Mammary microvascular endothelial cell (primary cell): ENCODE measurements around the gene ATG16L2. TPM values are rescaled to one million over a fixed set of nuclear protein-coding genes. Genes with fewer than 3 reads are reported as not detected.

Experiments
- total RNA-seq: library from RNA; depleted of rRNA; stranded (reverse); fragments of >200 nt; gene quantifications from 2 replicates; pipeline ENCODE4 v1.2.3, GENCODE V29; 2015

The ATG16L2 gene, protein sequence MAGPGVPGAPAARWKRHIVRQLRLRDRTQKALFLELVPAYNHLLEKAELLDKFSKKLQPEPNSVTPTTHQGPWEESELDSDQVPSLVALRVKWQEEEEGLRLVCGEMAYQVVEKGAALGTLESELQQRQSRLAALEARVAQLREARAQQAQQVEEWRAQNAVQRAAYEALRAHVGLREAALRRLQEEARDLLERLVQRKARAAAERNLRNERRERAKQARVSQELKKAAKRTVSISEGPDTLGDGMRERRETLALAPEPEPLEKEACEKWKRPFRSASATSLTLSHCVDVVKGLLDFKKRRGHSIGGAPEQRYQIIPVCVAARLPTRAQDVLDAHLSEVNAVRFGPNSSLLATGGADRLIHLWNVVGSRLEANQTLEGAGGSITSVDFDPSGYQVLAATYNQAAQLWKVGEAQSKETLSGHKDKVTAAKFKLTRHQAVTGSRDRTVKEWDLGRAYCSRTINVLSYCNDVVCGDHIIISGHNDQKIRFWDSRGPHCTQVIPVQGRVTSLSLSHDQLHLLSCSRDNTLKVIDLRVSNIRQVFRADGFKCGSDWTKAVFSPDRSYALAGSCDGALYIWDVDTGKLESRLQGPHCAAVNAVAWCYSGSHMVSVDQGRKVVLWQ
- total RNA-seq, result 7.3 and 8.9 TPM in 2 replicates

DNA sequence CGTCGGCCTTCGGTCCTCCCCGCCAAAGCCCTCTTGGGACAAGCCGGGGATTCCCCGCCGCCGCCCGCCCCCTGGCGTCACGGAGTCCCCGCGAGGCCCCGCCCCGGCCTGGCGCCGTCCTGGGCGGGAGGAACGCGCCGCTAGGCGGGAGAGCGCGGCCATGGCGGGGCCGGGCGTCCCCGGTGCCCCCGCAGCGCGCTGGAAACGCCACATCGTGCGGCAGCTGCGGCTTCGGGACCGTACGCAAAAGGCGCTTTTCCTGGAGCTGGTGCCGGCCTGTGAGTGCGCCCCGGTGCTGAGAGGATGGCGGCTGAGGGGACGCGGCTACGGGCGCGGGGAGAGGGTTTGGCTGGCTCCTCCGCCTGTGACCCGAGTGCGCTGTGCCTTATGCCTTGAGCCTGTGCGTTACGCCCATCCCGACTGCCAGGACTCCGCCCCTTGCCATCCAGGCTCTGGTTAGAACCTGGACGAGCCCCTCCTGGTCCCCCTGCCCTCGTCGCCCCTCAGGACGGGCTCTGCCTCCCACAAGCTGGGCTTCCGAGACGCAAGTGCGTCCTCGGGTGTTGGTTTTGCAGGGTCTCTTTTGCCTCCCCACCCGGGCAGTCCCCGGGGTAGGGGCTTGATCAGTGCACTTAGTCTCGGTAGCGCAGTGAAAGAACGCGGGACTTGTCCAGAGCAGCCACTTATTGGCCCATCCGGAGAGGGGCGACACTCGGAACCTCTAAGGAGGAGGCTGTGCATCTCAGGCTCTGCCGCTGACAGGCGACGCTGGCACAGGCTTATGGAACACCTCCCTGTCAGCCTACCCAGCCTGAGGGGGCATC lies at the start of gene ATG16L2:
TSS of gene ATG16L2 (plus strand) at position 126 of the 824 bp plus-strand sequence. CDS start at position 161, 35 bp downstream.

DNA sequence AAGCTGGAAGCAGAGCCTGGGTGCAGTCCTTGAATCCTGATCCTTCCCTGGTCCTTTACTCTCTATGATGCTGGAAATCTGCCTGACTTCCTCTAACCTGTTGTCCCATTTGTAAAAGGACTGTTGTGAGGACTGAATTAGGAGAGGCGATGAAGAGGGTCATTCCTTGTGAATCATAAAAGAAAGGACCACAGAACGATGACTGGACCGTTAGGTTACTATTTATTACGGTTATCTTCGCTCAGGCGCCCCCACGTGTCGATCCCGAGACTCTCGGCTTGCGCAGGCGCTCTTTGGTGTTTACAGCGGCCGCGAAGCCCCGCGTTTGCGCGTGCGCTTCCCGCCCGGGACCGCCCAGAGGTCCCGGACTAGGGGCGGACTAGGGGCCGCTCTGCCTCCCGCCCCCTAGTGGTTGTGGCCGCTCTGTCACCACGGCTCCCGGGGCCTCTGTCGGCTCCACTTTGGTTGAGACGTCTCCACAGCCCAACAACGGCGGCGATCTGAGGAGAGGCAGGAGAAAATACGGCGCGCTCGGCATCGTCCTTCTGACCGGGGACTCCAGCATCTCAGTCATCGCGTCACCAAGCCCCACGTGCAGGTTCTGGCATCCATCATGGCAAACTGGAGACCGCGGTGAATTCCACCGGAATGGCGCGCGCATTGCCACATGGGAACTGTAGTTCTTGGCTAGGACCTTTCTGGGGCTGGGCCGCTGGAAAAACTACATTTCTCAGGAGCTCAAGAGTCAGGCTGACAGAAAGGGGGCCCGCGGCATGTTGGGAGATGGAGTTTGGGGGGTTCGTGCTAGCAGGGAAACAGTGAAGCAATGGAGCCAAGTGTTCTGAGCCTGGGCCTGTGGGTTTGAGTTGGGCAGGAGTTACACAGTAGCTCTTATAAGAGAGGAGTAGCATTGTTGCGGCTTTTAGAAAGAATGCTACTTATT lies 20.5 kb upstream of the ATG16L2 start, which contains the start of gene STARD10:
TSS of gene STARD10 (minus strand) at position 623 of the 943 bp plus-strand sequence. CDS start 12,866 bp downstream, outside the sequence.

Other genes with a start within 250 kb of the ATG16L2 start
- 105 and 112 TPM in 2 replicates for gene PDE2A, start 140.0 kb upstream of the ATG16L2 start, total RNA-seq
- gene ARAP1, start 62.0 kb upstream of the ATG16L2 start, total RNA-seq, result 65.5 and 73.3 TPM in 2 replicates
- gene STARD10, start 20.4 kb upstream of the ATG16L2 start, total RNA-seq, result 24.8 and 28.8 TPM in 2 replicates